ENCODE data around the gene GK.

DNA sequence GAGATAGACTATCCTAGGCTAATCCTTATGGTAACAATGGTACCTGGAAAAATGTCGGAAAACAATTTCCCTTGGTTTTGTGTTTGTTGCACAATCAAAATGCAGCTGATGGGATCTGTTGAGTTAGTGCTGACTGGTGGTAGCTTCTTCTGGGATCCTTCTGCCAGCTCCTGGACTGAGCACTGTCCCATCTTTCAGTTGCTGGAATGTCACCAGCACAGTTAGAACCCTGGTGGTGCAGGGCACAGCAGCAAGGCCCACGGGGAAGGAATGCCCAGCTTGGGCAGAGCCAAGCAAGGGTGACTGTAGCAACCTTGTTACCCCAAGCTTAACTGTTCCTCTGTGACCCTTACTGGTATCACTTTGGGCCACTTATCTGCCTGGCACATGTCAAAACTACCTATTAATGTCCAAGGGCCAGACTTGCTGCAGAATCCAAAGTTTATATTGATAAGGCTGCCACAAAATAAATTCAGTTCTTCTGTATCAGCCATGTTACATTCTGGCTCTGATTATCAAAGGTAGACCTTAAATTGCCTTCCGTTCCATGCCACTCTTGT, 53.1 kb downstream of the GK start:
- TF ChIP-seq CTCF (IDR thresholded peaks at IDR 0.05 in 4 of 5, conservative IDR thresholded peaks at IDR 0.05 in 1 of 5): no peak
- TF ChIP-seq POLR2A (IDR thresholded peaks at IDR 0.05): no peak
